ENCODE results near the gene CEP104. TPM values are rescaled to one million over a fixed set of nuclear protein-coding genes. Genes with fewer than 3 reads are reported as not detected.
A peak's percentile ranks its signal among the peaks of the same experiment; 100 is the strongest.

The CEP104 gene
- total and polyA plus RNA-seq, 8 donors = 32.5 to 49.5 (median 35.3) TPM

DNA sequence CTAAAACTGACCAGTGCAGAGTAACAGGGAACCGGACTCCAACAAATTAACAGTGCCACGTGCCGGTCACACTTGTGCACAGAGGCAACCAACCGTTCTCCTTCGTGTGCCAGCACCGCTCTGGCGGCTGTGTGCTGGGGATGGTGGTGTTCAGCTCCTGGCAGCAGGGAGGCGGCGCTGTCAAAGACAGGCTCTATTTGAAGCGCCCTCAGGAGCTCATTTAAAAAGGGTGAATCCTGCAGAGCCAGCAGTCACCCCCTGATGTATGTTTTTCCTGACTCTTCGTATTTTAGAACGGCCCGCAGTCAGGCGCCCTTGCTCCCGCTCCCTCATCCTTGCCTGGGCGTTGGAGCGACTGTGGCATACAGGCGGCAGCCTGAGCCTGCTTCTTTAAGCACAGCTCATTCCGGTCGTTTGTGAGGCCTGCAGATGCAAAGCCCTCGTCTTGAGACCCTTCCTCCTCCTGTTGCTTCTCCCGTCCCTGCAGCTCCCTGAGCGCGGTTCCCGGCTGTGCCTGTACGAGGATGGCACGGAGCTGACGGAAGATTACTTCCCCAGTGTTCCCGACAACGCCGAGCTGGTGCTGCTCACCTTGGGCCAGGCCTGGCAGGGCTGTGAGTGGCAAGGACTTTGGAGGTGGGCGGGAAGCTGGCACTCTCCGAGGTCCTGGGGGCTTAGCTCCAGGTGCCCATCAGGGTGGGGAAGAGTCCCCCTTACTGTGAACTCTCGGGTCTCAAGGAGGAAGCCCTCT, 1.4 kb upstream of the CEP104 start:
- no peaks in the 10 kb centered on the region for H3K36me3 ChIP-seq
- no peaks in the 10 kb centered on the region for H3K27me3 ChIP-seq
- H3K4me1 ChIP-seq = peaks cover 17 to 31% of the 10 kb centered on the region in 2 donors
- intact Hi-C loops (cut with DNase I) = no loop called here
- peak overlapping the region; percentile 95 for H3K4me3 ChIP-seq
- peak overlapping the region in 1 of 2 donors; percentile 89 for H3K27ac ChIP-seq
- TF ChIP-seq, protein P1, sequence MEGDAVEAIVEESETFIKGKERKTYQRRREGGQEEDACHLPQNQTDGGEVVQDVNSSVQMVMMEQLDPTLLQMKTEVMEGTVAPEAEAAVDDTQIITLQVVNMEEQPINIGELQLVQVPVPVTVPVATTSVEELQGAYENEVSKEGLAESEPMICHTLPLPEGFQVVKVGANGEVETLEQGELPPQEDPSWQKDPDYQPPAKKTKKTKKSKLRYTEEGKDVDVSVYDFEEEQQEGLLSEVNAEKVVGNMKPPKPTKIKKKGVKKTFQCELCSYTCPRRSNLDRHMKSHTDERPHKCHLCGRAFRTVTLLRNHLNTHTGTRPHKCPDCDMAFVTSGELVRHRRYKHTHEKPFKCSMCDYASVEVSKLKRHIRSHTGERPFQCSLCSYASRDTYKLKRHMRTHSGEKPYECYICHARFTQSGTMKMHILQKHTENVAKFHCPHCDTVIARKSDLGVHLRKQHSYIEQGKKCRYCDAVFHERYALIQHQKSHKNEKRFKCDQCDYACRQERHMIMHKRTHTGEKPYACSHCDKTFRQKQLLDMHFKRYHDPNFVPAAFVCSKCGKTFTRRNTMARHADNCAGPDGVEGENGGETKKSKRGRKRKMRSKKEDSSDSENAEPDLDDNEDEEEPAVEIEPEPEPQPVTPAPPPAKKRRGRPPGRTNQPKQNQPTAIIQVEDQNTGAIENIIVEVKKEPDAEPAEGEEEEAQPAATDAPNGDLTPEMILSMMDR (IDR thresholded peaks at IDR 0.05) = no peak
- DNase-seq = peak in 3 of 4 donors; percentile 22 to 78 (median 41)
- H3K9me3 ChIP-seq = no peaks in the 10 kb centered on the region
- peak; percentile 18 for ATAC-seq

DNA sequence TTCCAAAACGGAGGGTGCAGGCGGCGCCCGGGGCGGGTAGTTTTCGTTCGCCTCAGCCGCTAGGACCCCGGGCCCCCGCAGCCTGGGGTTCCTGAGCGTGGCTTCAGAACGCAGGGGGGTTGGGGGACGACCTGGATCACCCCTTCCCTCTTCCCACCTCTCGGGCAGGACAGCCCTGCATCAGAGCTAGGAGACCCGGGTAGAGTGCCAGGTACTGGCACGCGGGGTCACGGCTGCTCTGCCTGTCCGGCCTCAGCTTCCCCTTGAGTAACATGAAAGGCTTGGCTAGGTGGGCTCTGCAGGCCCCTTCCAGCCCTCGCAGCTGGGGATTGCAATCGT, 749 bp upstream of the CEP104 start:
- H3K27ac ChIP-seq = peak overlapping the region; percentile 63 to 89
- DNase-seq (peak in 1 of 4 donors; percentile 3), ATAC-seq (peak; percentile 7)
- no peaks in the 10 kb centered on the region for H3K27me3 ChIP-seq
- H3K36me3 ChIP-seq = no peaks in the 10 kb centered on the region
- H3K4me1 ChIP-seq = peaks cover 17 to 31% of the 10 kb centered on the region in 2 donors
- intact Hi-C loops (cut with DNase I) = no loop called here
- H3K4me3 ChIP-seq = peak overlapping the region; percentile 95
- no peaks in the 10 kb centered on the region for H3K9me3 ChIP-seq
- TF ChIP-seq, protein P1 (IDR thresholded peaks at IDR 0.05) = no peak

DNA sequence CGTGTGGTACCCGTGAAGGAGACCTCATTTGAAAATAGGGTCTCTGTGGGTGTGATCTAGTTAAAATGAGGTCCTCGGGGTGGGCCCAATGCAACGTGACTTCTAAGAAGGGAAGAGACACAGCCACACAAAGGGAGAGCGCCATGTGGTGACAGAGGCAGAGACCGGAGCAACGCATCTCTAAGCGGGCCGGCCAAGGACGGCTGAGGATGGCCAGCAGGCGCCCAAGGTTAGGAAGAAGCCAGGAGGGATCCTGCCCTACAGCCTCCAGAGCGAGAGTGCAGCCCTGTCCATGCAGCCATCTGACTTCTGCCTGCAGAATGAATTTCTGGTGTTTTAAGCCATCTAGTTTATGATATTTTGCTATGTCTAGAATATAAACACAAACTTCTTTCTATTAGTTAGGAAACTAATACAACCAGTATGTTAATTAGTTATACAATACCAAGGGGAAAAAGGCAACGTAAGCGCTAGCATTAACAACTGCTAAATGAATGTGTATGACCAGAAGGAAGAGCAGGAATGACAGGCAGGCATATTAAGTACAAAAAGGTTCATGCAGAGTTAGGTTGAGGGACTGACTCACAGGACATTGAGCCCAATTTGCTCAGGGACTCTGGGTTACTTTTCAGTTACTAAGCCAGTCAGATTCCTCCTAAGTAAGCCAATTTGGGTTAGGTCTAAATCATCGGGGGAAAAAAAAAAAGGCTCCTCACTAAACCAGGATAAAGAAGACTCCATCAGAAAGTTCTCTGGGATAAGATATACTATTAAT, 4.1 kb downstream of the CEP104 start:
- no peak overlapping the region for H3K4me3 ChIP-seq
- intact Hi-C loops (cut with DNase I) = no loop called here
- TF ChIP-seq, protein P1 (IDR thresholded peaks at IDR 0.05) = no peak
- H3K27ac ChIP-seq = no peak overlapping the region
- no peaks in the 10 kb centered on the region for H3K9me3 ChIP-seq
- peaks cover 10 to 18% of the 10 kb centered on the region in 2 donors for H3K4me1 ChIP-seq
- peaks cover 0 to 41% of the 10 kb centered on the region in 2 donors for H3K36me3 ChIP-seq
- no peaks in the 10 kb centered on the region for H3K27me3 ChIP-seq
- ATAC-seq = no peak
- DNase-seq = no peak

DNA sequence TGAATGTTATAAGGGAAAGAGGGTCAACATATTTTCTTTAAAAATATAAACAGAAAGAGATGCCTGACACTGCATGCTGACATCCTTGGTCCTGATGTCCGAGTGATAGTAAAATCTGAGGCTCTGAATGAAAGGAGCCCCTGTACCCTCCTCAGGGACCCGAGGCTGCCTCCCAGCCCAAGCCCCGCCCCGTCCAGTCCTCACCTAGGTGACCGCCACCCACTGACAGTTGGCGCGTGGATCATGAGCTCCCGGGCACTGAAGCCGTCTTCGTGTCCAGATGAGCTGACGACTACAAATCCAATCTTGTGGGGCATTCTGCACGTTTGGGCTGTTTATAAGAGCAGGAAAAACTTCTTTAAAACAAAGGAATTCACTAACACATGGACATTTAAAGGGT, 4.9 kb downstream of the CEP104 start:
- no peak overlapping the region for H3K4me3 ChIP-seq
- no peaks in the 10 kb centered on the region for H3K27me3 ChIP-seq
- peaks cover 10 to 16% of the 10 kb centered on the region in 2 donors for H3K4me1 ChIP-seq
- TF ChIP-seq, protein P1 (IDR thresholded peaks at IDR 0.05) = no peak
- no peak overlapping the region for H3K27ac ChIP-seq
- no peak for ATAC-seq
- no peaks in the 10 kb centered on the region for H3K9me3 ChIP-seq
- DNase-seq = no peak
- intact Hi-C loops (cut with DNase I) = no loop called here
- peaks cover 0 to 49% of the 10 kb centered on the region in 2 donors for H3K36me3 ChIP-seq

DNA sequence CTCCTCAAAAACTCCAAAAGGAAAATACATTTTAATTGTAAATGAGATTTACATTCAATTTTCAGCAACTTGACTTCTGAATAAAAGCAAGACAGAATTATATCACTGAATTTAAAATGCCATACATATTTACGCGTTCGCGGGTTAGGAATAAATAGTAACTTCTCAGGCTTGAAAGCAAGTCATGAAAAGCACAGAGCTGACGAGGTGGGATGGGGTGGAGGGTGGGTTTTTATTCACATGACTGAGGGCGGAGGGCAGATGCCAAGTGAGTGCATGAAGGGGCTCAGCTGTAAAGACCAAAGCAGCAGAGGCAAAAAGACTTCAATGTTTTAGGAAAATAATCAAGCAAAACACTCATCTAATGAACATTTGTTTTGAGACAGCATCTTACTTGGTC, 5.7 kb downstream of the CEP104 start:
- no peaks in the 10 kb centered on the region for H3K27me3 ChIP-seq
- TF ChIP-seq, protein P1 (IDR thresholded peaks at IDR 0.05) = no peak
- peaks cover 0 to 57% of the 10 kb centered on the region in 2 donors for H3K36me3 ChIP-seq
- peaks cover 9 to 14% of the 10 kb centered on the region in 2 donors for H3K4me1 ChIP-seq
- no peak for ATAC-seq
- intact Hi-C loops (cut with DNase I) = no loop called here
- H3K9me3 ChIP-seq = no peaks in the 10 kb centered on the region
- H3K27ac ChIP-seq = no peak overlapping the region
- no peak for DNase-seq
- H3K4me3 ChIP-seq = no peak overlapping the region
